HepG2 (cell line): ENCODE data around the gene SYNGAP1. TPM values are rescaled to one million over a fixed set of nuclear protein-coding genes. Genes with fewer than 3 reads are reported as not detected.

ENCODE experiments used
- AKNA ChIP-seq: sonication (generic); formaldehyde crosslinking; IDR thresholded peaks from 2 replicates; pipeline ENCODE4 v1.4.0; 2020; ENCODE audit warnings: missing genetic modification reagents, borderline replicate concordance
- KIAA2018 ChIP-seq: sonication (generic); formaldehyde crosslinking; IDR thresholded peaks from 2 replicates; pipeline ENCODE4 v1.5.0; 2020; ENCODE audit warnings: mild to moderate bottlenecking, missing genetic modification reagents, borderline replicate concordance
- SP140L ChIP-seq: sonication (generic); formaldehyde crosslinking; IDR thresholded peaks from 2 replicates; pipeline ENCODE4 v1.4.0; 2020; ENCODE audit warnings: missing genetic modification reagents, borderline replicate concordance
- ZBTB46 ChIP-seq: sonication (generic); formaldehyde crosslinking; IDR thresholded peaks from 2 replicates; pipeline ENCODE4 v1.4.0; 2020; ENCODE audit warnings: mild to moderate bottlenecking, missing genetic modification reagents, borderline replicate concordance
- ZNF205 ChIP-seq: IDR thresholded peaks from 2 replicates; pipeline ENCODE4 v1.6.1; 2018; ENCODE audit warnings: missing biosample characterization, missing genetic modification reagents
- ZNF274 ChIP-seq: sonication (generic); formaldehyde crosslinking; IDR thresholded peaks from 2 replicates; pipeline ENCODE4 v1.5.1; 2020; ENCODE audit warnings: mild to moderate bottlenecking, missing genetic modification reagents
- ZNF562 ChIP-seq: sonication (generic); formaldehyde crosslinking; IDR thresholded peaks from 2 replicates; pipeline ENCODE4 v1.8.0; 2022; ENCODE audit warnings: missing genetic modification reagents, borderline replicate concordance
- polyA plus RNA-seq, 8 experiments: library from polyadenylated mRNA; depleted of rRNA in 3 of 8; stranded (reverse) in 7 of 8; unstranded in 1 of 8; fragments of >200 nt; fragmentation: Illumina TruSeq in 4 of 8; extraction: Trizol in 4 of 8; gene quantifications; 2 replicates each; pipeline versions ENCODE4 v1.2.1 to v1.2.3, GENCODE V29; 2011 to 2016; ENCODE audit warnings: low read depth in 4 of 8, missing spikeins in 1 of 8, mixed read lengths in 1 of 8; ENCODE audit not compliant: insufficient read depth in 1 of 8
- total RNA-seq, 5 experiments: library from RNA; depleted of rRNA; stranded (reverse); fragments of >200 nt; fragmentation: Illumina TruSeq; extraction: Trizol; gene quantifications; 2 replicates each; pipeline ENCODE4 v1.2.3, GENCODE V29; 2016; ENCODE audit warnings: low read depth in 1 of 5
- TF ChIP-seq, protein P1 (sequence below): fragments of 450-650 bp; IDR thresholded peaks from 2 replicates; pipeline ENCODE4 v1.6.1; 2016
- TF ChIP-seq, protein P2 (sequence below): IDR thresholded peaks from 2 replicates; pipeline ENCODE4 v1.6.1; 2012; ENCODE audit warnings: low read depth, low read length, improper control_type of control experiment

The SYNGAP1 gene
- total and polyA plus RNA-seq, 2 of the 13 experiments (the other 11 are each of a cell fraction or from before 2014, with no cell fraction given), result 0.75 to 1.1 TPM

- TF ChIP-seq AKNA (CRISPR knock-in tag), result no peak
- TF ChIP-seq, protein P1, sequence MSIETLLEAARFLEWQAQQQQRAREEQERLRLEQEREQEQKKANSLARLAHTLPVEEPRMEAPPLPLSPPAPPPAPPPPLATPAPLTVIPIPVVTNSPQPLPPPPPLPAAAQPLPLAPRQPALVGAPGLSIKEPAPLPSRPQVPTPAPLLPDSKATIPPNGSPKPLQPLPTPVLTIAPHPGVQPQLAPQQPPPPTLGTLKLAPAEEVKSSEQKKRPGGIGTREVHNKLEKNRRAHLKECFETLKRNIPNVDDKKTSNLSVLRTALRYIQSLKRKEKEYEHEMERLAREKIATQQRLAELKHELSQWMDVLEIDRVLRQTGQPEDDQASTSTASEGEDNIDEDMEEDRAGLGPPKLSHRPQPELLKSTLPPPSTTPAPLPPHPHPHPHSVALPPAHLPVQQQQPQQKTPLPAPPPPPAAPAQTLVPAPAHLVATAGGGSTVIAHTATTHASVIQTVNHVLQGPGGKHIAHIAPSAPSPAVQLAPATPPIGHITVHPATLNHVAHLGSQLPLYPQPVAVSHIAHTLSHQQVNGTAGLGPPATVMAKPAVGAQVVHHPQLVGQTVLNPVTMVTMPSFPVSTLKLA, result peak; percentile 82
- TF ChIP-seq KIAA2018, result no peak
- peak; percentile 75; the same call in 1 of the 2 replicates for TF ChIP-seq ZNF205
- peak; percentile 33; the same call in 1 of the 2 replicates for TF ChIP-seq SP140L
- peak; percentile 96 for TF ChIP-seq ZNF562 (CRISPR knock-in tag)
- TF ChIP-seq, protein P2, sequence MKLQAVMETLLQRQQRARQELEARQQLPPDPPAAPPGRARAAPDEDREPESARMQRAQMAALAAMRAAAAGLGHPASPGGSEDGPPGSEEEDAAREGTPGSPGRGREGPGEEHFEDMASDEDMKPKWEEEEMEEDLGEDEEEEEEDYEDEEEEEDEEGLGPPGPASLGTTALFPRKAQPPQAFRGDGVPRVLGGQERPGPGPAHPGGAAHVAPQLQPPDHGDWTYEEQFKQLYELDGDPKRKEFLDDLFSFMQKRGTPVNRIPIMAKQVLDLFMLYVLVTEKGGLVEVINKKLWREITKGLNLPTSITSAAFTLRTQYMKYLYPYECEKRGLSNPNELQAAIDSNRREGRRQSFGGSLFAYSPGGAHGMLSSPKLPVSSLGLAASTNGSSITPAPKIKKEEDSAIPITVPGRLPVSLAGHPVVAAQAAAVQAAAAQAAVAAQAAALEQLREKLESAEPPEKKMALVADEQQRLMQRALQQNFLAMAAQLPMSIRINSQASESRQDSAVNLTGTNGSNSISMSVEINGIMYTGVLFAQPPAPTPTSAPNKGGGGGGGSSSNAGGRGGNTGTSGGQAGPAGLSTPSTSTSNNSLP, result no peak
- peak; percentile 97 for TF ChIP-seq ZNF274 (CRISPR knock-in tag)
- TF ChIP-seq ZBTB46 (CRISPR knock-in tag), result peak; percentile 93; the same call in 1 of the 2 replicates
Observed at GRCh38 chr6:33410050-33410710, 9.7 kb upstream of the SYNGAP1 start (continued).
